GM19238 (cell line): ENCODE measurements around the gene KIAA2012.

ENCODE experiments used
- DNase-seq: peaks from one replicate; pipeline ENCODE4 v3.0.0; 2011; ENCODE audit warnings: low spot score; ENCODE audit not compliant: insufficient read length

Gene KIAA2012

GRCh38 chr2:202042444-202042843 is 30.6 kb upstream of the KIAA2012 start:
- no peak for DNase-seq

- no peak for DNase-seq
Observed at GRCh38 chr2:202043475-202043874, 29.6 kb upstream of the KIAA2012 start.

GRCh38 chr2:202044777-202045176 is 28.3 kb upstream of the KIAA2012 start:
- no peak for DNase-seq

GRCh38 chr2:202046572-202046971 is 26.5 kb upstream of the KIAA2012 start:
- no peak for DNase-seq

GRCh38 chr2:202049092-202049728 is 23.8 kb upstream of the KIAA2012 start:
- DNase-seq: no peak

GRCh38 chr2:202049840-202050239 is 23.2 kb upstream of the KIAA2012 start:
- no peak for DNase-seq

- DNase-seq: no peak
Observed at GRCh38 chr2:202050652-202051051, 22.4 kb upstream of the KIAA2012 start.

GRCh38 chr2:202051499-202052161 is 21.4 kb upstream of the KIAA2012 start:
- DNase-seq: no peak

- DNase-seq: no peak
Observed at GRCh38 chr2:202052235-202052634, 20.8 kb upstream of the KIAA2012 start.

- no peak for DNase-seq
Observed at GRCh38 chr2:202054679-202055078, 18.4 kb upstream of the KIAA2012 start.

- DNase-seq: no peak
Observed at GRCh38 chr2:202056611-202057010, 16.4 kb upstream of the KIAA2012 start.

- no peak for DNase-seq
Observed at GRCh38 chr2:202060218-202060617, 12.8 kb upstream of the KIAA2012 start.

GRCh38 chr2:202061695-202062094 is 11.4 kb upstream of the KIAA2012 start:
- DNase-seq: no peak

- DNase-seq: no peak
Observed at GRCh38 chr2:202064171-202064880, 8.7 kb upstream of the KIAA2012 start.

GRCh38 chr2:202064881-202065230 is 8.2 kb upstream of the KIAA2012 start:
- no peak for DNase-seq

GRCh38 chr2:202065876-202066275 is 7.2 kb upstream of the KIAA2012 start:
- DNase-seq: no peak

- DNase-seq: no peak
Observed at GRCh38 chr2:202066875-202067274, 6.2 kb upstream of the KIAA2012 start.

GRCh38 chr2:202067589-202067988 is 5.5 kb upstream of the KIAA2012 start:
- no peak for DNase-seq

- DNase-seq: no peak
Observed at GRCh38 chr2:202069170-202070067, 3.6 kb upstream of the KIAA2012 start.

GRCh38 chr2:202071107-202071506 is 1.9 kb upstream of the KIAA2012 start:
- no peak for DNase-seq

GRCh38 chr2:202072226-202072625 is 829 bp upstream of the KIAA2012 start:
- DNase-seq: no peak

- no peak for DNase-seq
Observed at GRCh38 chr2:202074324-202074723, 1.3 kb downstream of the KIAA2012 start.
